ENCODE data around the gene TMEM183A.
A peak's percentile ranks its signal among the peaks of the same experiment; 100 is the strongest.

TMEM183A gene

DNA sequence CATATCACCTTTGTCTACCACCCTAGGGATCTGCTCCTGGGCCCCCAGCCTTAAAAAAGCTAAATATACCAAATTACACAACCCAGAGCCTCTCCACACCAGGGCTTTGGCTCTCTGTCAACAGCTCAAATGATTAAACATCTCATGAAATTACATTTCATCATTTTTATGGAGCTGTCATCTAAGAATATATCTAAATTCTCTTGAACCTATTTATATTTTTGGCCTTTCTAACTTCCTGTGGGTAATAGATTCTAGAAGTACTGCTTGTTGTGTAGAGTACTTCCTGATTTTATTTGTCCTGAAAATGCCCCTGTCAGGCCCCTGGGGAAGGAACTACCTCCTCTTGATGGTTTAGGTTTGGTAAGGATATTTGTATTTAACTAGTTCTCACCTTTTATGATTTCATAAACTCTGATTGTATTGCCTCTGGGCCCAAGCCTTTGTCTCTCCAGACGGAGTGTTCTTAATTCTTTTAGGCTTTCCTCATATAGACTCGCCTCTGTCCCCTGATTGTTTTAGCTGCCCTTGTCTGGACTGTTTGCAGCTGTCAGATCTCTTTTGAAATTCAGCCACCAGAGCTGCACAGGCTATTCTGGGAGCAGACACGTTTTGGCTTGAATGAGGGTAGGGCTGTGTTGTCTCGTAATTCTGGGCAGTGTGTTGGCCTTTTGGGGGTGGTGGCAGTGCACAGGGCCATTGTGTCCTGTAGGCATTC is 62.0 kb downstream of the TMEM183A start:
- peak; percentile 47 to 79 (median 66) for DNase-seq

DNA sequence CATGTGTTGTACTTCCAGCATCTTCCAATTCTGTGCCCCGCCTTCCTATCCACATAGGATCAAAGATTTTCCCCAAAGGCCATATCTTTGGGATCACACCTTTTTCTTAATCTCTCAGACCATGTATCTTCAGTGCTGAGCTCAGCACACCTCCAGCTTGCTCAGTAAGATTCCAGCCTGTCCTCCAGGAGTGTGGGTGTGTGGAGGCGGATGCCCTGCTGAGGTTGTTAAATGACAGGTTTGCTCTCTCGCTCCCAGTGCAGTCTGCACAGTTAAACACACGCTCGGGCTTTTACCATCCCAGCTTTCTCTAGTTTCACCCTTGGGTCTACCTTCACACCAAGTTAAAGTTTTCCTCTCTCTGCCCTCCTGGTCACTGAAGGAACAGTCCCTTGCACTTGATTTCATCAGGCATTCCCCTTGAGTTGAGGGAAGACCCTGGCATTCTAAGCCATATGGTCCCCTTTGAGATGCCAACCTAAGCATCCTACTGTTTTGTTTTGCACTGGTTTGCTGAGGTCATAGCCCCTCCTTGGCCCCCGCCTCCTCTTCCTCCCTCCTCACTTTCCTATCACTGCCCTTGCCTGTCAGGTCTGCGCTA is 64.9 kb downstream of the TMEM183A start:
- no peak for DNase-seq

DNA sequence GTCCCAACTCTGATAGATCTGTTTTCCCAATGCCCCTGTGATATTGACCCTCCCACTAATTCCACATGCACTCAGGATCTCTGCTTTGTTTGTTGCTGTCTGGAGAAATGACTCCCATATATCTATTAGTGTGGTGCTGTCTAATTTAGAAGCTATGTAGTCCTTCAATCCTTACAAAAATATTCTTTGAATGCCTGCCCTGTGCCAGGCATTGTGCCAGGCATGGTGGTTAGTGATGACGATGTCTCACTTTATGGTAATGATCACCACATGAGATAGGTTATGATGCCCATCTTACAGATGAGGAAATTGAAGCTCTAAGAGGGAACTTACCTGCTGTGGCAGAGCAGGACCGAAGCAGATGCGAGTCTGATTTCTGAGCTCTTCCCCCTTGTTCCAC is 65.7 kb downstream of the TMEM183A start:
- no peak for DNase-seq

DNA sequence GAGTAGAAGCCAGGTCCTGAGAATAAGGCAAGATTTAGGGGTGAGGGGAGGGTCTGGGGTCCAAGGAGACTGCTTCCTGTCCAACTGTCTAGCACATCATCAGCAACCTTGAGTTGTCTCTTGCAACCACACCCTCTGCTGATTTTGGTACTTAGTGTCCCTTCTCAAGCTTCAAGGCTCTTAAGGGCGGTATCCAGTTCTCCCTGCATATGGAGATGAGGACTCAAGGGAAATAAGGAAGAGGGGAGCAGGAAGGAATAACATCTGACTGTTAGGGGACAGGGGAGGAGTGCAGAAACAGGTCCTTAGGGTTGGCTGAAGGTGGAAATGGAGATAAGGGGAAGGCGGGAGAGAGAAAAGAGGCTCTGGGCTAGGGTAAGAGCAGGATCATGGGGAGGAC is 66.3 kb downstream of the TMEM183A start:
- DNase-seq, result no peak
